ENCODE data around the gene OSBPL10. TPM values are rescaled to one million over a fixed set of nuclear protein-coding genes. Genes with fewer than 3 reads are reported as not detected.

Gene OSBPL10
- total and polyA plus RNA-seq, 2 donors (not counting 1 experiment from before 2014, with no cell fraction given), result 7.1 to 7.5 TPM

DNA sequence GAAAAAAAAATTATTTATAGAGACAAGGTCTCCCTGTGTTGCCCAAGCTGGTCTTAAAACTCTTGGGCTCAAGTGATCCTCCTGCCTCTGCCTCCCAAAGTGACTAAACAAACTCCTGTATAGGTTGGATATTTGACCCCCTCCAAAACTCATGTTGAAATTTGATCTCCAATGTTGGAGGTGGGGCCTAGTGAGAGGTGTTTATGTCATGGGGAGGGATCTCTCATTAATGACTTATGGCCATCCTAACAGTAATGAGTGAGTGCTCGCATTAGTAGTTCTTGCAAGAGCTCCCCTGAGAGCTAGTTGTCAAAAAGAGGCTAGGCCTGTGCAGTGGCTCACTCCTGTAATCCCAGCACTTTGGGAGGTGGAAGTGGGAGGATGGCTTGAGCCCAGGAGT is 307.1 kb downstream of the OSBPL10 start:
- Histone ChIP-seq H3K4me3 (replicated peaks in 1 of 4; ENCODE audit: control extremely low read depth in 1 of 4, insufficient read depth in 1 of 4, low read depth in 3 of 4, low read length in 4 of 4) (no peak overlapping the region), H3K4me1 (ENCODE audit: control insufficient read depth, extremely low read depth, insufficient read depth, low read length) (no peaks in the 10 kb centered on the region), H3K27me3 (ENCODE audit: control insufficient read depth, insufficient read depth, low read length) (no peaks in the 10 kb centered on the region), H2AFZ (ENCODE audit: low read length) (no peak overlapping the region), H3K79me2 (ENCODE audit: control insufficient read depth, insufficient read depth, low read length) (no peaks in the 10 kb centered on the region), H4K20me1 (ENCODE audit: control insufficient read depth, extremely low read depth, insufficient read depth, low read length) (no peaks in the 10 kb centered on the region), H3K4me2 (ENCODE audit: extremely low read depth, insufficient read depth, low read length) (no peak overlapping the region), H3K9ac (ENCODE audit: insufficient read depth, low read length) (no peak overlapping the region), H3K36me3 (ENCODE audit: control insufficient read depth, insufficient read depth, low read length) (no peaks in the 10 kb centered on the region), H3K9me3 (ENCODE audit: control insufficient read depth, insufficient read depth, low read depth, low read length) (no peaks in the 10 kb centered on the region), H3K27ac (ENCODE audit: insufficient read depth, low read length) (no peak overlapping the region)
- TF ChIP-seq CTCF (conservative IDR thresholded peaks at IDR 0.05 in 1 of 2, IDR thresholded peaks at IDR 0.05 in 1 of 2; ENCODE audit: low read depth in 1 of 2, low read length in 2 of 2) (no peak), EZH2 (IDR thresholded peaks at IDR 0.05; ENCODE audit: low read length, missing control alignments) (no peak)
- DNase-seq (ENCODE audit: low read depth in 2 of 2), result no peak

DNA sequence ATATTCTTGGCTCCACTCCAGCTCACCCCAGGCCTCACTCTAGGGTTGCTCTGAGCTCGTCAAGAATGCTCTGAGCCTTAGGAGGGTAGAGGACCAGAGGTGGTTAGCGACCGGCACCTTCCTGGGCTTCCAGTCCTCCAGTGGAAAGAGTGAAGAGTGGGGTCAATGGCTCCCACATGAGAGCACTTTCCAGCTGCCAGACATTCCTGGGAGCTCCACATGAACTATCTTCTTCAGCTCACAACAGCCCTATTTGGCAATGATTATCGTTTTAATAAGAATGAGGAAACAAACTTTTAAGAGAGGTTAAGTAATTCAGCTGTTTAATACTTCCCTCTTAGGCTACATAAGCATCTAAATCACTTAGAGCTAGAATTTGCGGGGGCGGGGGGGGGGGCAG is 309.1 kb downstream of the OSBPL10 start:
- Histone ChIP-seq H4K20me1 (ENCODE audit: control insufficient read depth, extremely low read depth, insufficient read depth, low read length) (no peaks in the 10 kb centered on the region), H3K27me3 (ENCODE audit: control insufficient read depth, insufficient read depth, low read length) (no peaks in the 10 kb centered on the region), H2AFZ (ENCODE audit: low read length) (no peak overlapping the region), H3K4me2 (ENCODE audit: extremely low read depth, insufficient read depth, low read length) (no peak overlapping the region), H3K4me1 (ENCODE audit: control insufficient read depth, extremely low read depth, insufficient read depth, low read length) (no peaks in the 10 kb centered on the region), H3K9me3 (ENCODE audit: control insufficient read depth, insufficient read depth, low read depth, low read length) (no peaks in the 10 kb centered on the region), H3K36me3 (ENCODE audit: control insufficient read depth, insufficient read depth, low read length) (no peaks in the 10 kb centered on the region), H3K9ac (ENCODE audit: insufficient read depth, low read length) (no peak overlapping the region), H3K27ac (ENCODE audit: insufficient read depth, low read length) (no peak overlapping the region), H3K4me3 (replicated peaks in 1 of 4; ENCODE audit: control extremely low read depth in 1 of 4, insufficient read depth in 1 of 4, low read depth in 3 of 4, low read length in 4 of 4) (no peak overlapping the region), H3K79me2 (ENCODE audit: control insufficient read depth, insufficient read depth, low read length) (no peaks in the 10 kb centered on the region)
- DNase-seq (ENCODE audit: low read depth in 2 of 2), result peak in 1 of 2 donors; percentile 9
- TF ChIP-seq CTCF (conservative IDR thresholded peaks at IDR 0.05 in 1 of 2, IDR thresholded peaks at IDR 0.05 in 1 of 2; ENCODE audit: low read depth in 1 of 2, low read length in 2 of 2) (no peak), EZH2 (IDR thresholded peaks at IDR 0.05; ENCODE audit: low read length, missing control alignments) (no peak)

DNA sequence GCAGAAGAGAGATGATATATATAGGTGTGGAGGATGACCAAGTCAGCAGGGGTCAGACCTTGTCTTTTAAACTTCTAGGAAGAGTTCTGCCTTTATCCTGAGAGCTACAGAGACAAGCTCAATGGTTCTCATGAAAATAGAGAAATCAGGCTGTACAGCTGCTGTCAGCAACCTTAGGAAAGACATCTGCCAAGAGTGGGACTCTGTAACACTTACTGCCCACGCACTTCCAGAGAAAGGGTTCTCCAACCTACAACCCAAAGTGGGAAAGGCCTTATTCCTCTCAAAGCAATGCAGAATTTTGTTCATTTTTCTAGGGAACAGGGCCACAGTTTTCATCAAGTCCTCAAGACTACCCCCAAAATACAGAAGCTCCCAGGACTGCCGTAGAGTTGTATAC is 309.6 kb downstream of the OSBPL10 start:
- H3K4me2 ChIP-seq (ENCODE audit: extremely low read depth, insufficient read depth, low read length), result no peak overlapping the region
- no peak overlapping the region for H2AFZ ChIP-seq (ENCODE audit: low read length)
- DNase-seq (ENCODE audit: low read depth in 2 of 2), result no peak
- H3K4me1 ChIP-seq (ENCODE audit: control insufficient read depth, extremely low read depth, insufficient read depth, low read length), result no peaks in the 10 kb centered on the region
- no peaks in the 10 kb centered on the region for H4K20me1 ChIP-seq (ENCODE audit: control insufficient read depth, extremely low read depth, insufficient read depth, low read length)
- H3K79me2 ChIP-seq (ENCODE audit: control insufficient read depth, insufficient read depth, low read length), result no peaks in the 10 kb centered on the region
- H3K36me3 ChIP-seq (ENCODE audit: control insufficient read depth, insufficient read depth, low read length), result no peaks in the 10 kb centered on the region
- TF ChIP-seq EZH2 (IDR thresholded peaks at IDR 0.05; ENCODE audit: low read length, missing control alignments), result no peak
- no peak for TF ChIP-seq CTCF (conservative IDR thresholded peaks at IDR 0.05 in 1 of 2, IDR thresholded peaks at IDR 0.05 in 1 of 2; ENCODE audit: low read depth in 1 of 2, low read length in 2 of 2)
- H3K27ac ChIP-seq (ENCODE audit: insufficient read depth, low read length), result no peak overlapping the region
- H3K4me3 ChIP-seq (replicated peaks in 1 of 4; ENCODE audit: control extremely low read depth in 1 of 4, insufficient read depth in 1 of 4, low read depth in 3 of 4, low read length in 4 of 4), result no peak overlapping the region
- no peak overlapping the region for H3K9ac ChIP-seq (ENCODE audit: insufficient read depth, low read length)
- H3K9me3 ChIP-seq (ENCODE audit: control insufficient read depth, insufficient read depth, low read depth, low read length), result no peaks in the 10 kb centered on the region
- no peaks in the 10 kb centered on the region for H3K27me3 ChIP-seq (ENCODE audit: control insufficient read depth, insufficient read depth, low read length)

Measured in fibroblast of lung (primary cell).